Measurements from ENCODE around the gene CCDC191.

Gene CCDC191

DNA sequence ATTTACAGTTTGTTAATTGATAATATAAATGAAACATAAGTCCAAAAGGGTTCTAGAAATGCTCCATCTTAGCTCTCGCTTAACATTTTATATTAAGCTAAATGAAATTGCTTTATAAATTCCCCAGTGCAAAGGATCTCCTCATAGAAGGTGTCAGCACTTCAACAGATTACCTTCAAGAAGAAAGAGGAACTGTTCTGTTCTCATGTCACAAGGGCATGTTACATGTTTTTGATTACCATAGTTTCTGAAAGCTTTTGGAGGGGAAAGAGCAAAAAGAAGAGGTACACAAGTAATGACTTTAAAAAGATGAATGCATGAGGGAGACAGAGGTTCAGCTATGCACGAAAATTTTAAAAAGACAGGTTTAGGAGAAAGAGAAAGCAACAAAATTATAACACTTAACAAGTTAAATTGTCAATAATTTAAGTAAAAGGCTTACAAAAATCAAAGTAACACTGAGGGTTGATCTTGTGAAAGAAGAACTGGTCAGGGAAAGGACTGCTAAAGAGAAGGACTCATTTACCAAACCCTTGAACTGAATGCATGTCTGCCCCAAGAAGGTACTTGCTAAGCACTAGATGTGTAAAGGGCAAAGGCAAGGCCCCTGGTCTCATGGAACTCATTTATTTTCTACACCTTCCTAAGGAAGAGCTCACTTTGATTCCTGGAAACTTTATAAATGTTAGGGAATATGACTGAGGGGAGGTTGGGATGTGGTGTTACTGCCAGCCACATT, 45.1 kb downstream of the CCDC191 start:
- Histone ChIP-seq H3K9ac (ENCODE audit: low read depth, low read length) (no peak overlapping the region), H3K4me1 (ENCODE audit: control insufficient read depth, insufficient read depth, low read length) (no peaks in the 10 kb centered on the region), H3K4me3 (ENCODE audit: low read length) (no peak overlapping the region), H3K9me3 (replicated peaks; ENCODE audit: low read length) (no peaks in the 10 kb centered on the region), H3K4me2 (ENCODE audit: low read length) (no peak overlapping the region), H3K27me3 (ENCODE audit: control insufficient read depth, insufficient read depth, low read length) (no peaks in the 10 kb centered on the region), H3K36me3 (ENCODE audit: insufficient read depth, low read length) (no peaks in the 10 kb centered on the region)

GRCh38 chr3:114005481-114005880, 50.8 kb downstream of the CCDC191 start:
- Histone ChIP-seq H3K9ac (ENCODE audit: low read depth, low read length) (no peak overlapping the region), H3K36me3 (ENCODE audit: insufficient read depth, low read length) (no peaks in the 10 kb centered on the region), H3K4me1 (ENCODE audit: control insufficient read depth, insufficient read depth, low read length) (no peaks in the 10 kb centered on the region), H3K4me2 (ENCODE audit: low read length) (no peak overlapping the region), H3K27me3 (ENCODE audit: control insufficient read depth, insufficient read depth, low read length) (no peaks in the 10 kb centered on the region), H3K4me3 (ENCODE audit: low read length) (no peak overlapping the region), H3K9me3 (replicated peaks; ENCODE audit: low read length) (no peaks in the 10 kb centered on the region)

DNA sequence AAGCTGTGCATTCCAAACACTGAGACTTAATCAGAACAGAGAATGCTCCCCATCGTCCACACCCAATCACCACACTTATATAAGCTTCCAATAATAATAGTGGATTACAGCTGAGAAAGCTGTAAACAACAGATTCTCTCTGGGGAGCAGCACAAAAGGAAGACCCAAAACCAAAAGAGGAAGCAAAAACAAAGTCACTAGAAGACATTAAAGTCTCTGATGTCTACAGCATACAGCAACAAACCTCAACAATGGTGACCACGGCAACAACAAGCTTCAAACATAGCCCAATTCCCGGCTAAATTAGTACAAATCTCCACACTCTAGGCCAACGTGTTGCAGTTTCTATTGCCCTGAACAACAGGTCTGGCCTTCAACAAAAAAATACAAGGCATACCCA, 70.8 kb downstream of the CCDC191 start:
- Histone ChIP-seq H3K4me1 (ENCODE audit: control insufficient read depth, insufficient read depth, low read length) (no peaks in the 10 kb centered on the region), H3K27me3 (ENCODE audit: control insufficient read depth, insufficient read depth, low read length) (no peaks in the 10 kb centered on the region), H3K4me3 (ENCODE audit: low read length) (no peak overlapping the region), H3K36me3 (ENCODE audit: insufficient read depth, low read length) (no peaks in the 10 kb centered on the region), H3K4me2 (ENCODE audit: low read length) (no peak overlapping the region), H3K9me3 (replicated peaks; ENCODE audit: low read length) (no peaks in the 10 kb centered on the region), H3K9ac (ENCODE audit: low read depth, low read length) (no peak overlapping the region)

DNA sequence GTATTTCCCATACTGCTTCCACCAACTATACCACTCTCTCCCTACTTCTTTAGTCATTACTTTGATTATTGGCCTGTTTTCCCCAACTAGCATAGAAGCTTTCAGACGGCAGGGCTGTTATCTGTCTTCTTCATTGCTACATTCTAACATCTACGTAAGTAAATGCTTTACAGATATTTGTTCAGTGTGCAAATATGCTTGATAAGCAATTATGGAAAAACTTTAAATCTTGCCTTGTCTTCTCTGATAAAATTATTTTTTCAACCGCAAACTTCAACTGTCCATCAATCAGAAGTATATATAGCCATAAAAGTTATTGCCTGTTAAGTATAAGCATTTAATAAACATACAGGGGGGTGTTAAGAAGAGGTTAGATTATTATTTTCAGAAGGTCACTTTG, 72.8 kb downstream of the CCDC191 start:
- H3K36me3 ChIP-seq (ENCODE audit: insufficient read depth, low read length), result no peaks in the 10 kb centered on the region
- H3K9ac ChIP-seq (ENCODE audit: low read depth, low read length), result no peak overlapping the region
- H3K9me3 ChIP-seq (replicated peaks; ENCODE audit: low read length), result no peaks in the 10 kb centered on the region
- H3K4me1 ChIP-seq (ENCODE audit: control insufficient read depth, insufficient read depth, low read length), result no peaks in the 10 kb centered on the region
- no peaks in the 10 kb centered on the region for H3K27me3 ChIP-seq (ENCODE audit: control insufficient read depth, insufficient read depth, low read length)
- H3K4me3 ChIP-seq (ENCODE audit: low read length), result no peak overlapping the region
- no peak overlapping the region for H3K4me2 ChIP-seq (ENCODE audit: low read length)

- Histone ChIP-seq H3K9ac (ENCODE audit: low read depth, low read length) (no peak overlapping the region), H3K36me3 (ENCODE audit: insufficient read depth, low read length) (no peaks in the 10 kb centered on the region), H3K4me1 (ENCODE audit: control insufficient read depth, insufficient read depth, low read length) (no peaks in the 10 kb centered on the region), H3K4me2 (ENCODE audit: low read length) (no peak overlapping the region), H3K27me3 (ENCODE audit: control insufficient read depth, insufficient read depth, low read length) (no peaks in the 10 kb centered on the region), H3K9me3 (replicated peaks; ENCODE audit: low read length) (no peaks in the 10 kb centered on the region), H3K4me3 (ENCODE audit: low read length) (no peak overlapping the region)
Observed at GRCh38 chr3:113981803-113982202, 74.5 kb downstream of the CCDC191 start.

DNA sequence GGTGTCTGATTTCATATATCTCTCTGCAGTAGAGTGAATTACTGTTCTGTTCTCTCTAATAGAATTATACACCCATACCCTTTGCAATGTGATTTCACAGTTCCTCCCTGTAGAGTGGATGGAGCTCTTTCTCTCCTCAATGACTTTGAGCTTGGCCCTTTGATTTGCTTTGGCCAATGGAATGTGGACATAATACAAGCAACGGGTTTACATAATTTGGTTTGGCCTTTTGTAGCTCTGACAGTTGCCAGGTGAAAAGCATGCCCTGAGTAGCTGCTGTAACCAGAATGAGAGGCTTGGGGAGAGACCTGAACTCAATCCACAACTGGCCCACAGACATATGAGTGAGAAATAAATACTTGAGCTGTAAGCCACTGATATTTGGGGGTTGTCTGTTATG, 76.4 kb downstream of the CCDC191 start:
- Histone ChIP-seq H3K4me3 (ENCODE audit: low read length) (no peak overlapping the region), H3K27me3 (ENCODE audit: control insufficient read depth, insufficient read depth, low read length) (no peaks in the 10 kb centered on the region), H3K9ac (ENCODE audit: low read depth, low read length) (no peak overlapping the region), H3K9me3 (replicated peaks; ENCODE audit: low read length) (no peaks in the 10 kb centered on the region), H3K36me3 (ENCODE audit: insufficient read depth, low read length) (no peaks in the 10 kb centered on the region), H3K4me2 (ENCODE audit: low read length) (no peak overlapping the region), H3K4me1 (ENCODE audit: control insufficient read depth, insufficient read depth, low read length) (no peaks in the 10 kb centered on the region)

DNA sequence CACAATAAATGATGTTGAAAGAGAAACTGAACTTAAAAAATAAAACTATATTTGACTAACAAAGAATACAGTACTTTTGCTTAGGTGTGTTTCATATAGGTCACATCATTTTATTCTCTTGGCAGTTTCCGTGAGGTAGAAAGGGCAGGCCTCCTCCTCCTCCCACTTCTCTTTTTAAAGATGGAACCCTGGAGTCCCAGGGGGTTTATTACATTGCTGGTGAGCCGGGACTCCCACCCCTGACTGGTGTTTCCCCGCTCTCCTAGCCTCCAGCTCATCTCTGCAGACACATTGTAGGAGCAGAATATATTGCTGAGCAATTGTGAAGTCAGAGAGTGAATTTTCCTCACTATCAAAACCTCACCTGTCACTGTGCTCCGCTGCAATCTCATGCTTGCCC, 78.5 kb downstream of the CCDC191 start:
- no peaks in the 10 kb centered on the region for H3K9me3 ChIP-seq (replicated peaks; ENCODE audit: low read length)
- H3K36me3 ChIP-seq (ENCODE audit: insufficient read depth, low read length), result no peaks in the 10 kb centered on the region
- H3K4me3 ChIP-seq (ENCODE audit: low read length), result no peak overlapping the region
- H3K27me3 ChIP-seq (ENCODE audit: control insufficient read depth, insufficient read depth, low read length), result no peaks in the 10 kb centered on the region
- H3K9ac ChIP-seq (ENCODE audit: low read depth, low read length), result no peak overlapping the region
- H3K4me2 ChIP-seq (ENCODE audit: low read length), result no peak overlapping the region
- no peaks in the 10 kb centered on the region for H3K4me1 ChIP-seq (ENCODE audit: control insufficient read depth, insufficient read depth, low read length)

DNA sequence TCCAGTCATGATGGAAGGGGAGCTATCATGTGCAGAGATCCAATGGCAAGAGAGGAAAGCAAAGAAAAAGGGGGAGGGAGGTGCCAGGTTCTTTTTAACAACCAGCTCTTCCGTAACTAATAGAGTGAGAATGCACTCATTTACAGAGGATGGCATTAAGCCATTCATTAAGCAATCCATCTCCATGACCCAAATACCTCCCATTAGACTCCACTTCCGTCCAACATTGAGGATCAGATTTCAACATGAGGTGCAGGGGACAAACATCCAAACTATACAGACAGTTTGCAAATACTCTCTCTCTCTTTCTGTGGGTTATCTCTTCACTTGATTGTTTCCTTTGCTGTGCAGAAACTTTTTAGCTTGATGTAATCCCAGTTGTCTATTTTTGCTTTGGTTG, 87.3 kb downstream of the CCDC191 start:
- Histone ChIP-seq H3K27me3 (ENCODE audit: control insufficient read depth, insufficient read depth, low read length) (no peaks in the 10 kb centered on the region), H3K4me1 (ENCODE audit: control insufficient read depth, insufficient read depth, low read length) (no peaks in the 10 kb centered on the region), H3K36me3 (ENCODE audit: insufficient read depth, low read length) (no peaks in the 10 kb centered on the region), H3K4me2 (ENCODE audit: low read length) (no peak overlapping the region), H3K4me3 (ENCODE audit: low read length) (no peak overlapping the region), H3K9me3 (replicated peaks; ENCODE audit: low read length) (no peaks in the 10 kb centered on the region), H3K9ac (ENCODE audit: low read depth, low read length) (no peak overlapping the region)

DNA sequence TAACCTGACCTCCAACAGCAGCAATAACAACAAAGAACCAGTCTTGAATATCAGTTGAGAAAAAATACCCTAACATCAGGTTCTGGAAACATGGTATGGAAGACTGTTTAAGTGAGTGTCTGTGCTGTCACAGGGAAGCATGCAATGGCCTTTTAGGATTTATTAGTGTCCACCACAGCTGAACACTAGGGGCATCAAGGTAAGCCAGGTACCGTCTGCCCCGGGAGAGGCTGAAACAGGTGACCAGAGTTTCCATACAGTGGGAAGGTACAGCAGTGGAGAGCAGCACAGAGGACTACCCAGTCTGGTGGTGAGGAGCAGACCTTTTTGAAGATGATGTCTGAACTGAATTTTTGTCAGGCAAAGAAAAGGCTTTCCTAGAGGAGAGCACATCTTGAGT, 90.2 kb downstream of the CCDC191 start:
- Histone ChIP-seq H3K9me3 (replicated peaks; ENCODE audit: low read length) (no peaks in the 10 kb centered on the region), H3K36me3 (ENCODE audit: insufficient read depth, low read length) (no peaks in the 10 kb centered on the region), H3K4me2 (ENCODE audit: low read length) (no peak overlapping the region), H3K4me1 (ENCODE audit: control insufficient read depth, insufficient read depth, low read length) (no peaks in the 10 kb centered on the region), H3K9ac (ENCODE audit: low read depth, low read length) (no peak overlapping the region), H3K4me3 (ENCODE audit: low read length) (no peak overlapping the region), H3K27me3 (ENCODE audit: control insufficient read depth, insufficient read depth, low read length) (no peaks in the 10 kb centered on the region)

DNA sequence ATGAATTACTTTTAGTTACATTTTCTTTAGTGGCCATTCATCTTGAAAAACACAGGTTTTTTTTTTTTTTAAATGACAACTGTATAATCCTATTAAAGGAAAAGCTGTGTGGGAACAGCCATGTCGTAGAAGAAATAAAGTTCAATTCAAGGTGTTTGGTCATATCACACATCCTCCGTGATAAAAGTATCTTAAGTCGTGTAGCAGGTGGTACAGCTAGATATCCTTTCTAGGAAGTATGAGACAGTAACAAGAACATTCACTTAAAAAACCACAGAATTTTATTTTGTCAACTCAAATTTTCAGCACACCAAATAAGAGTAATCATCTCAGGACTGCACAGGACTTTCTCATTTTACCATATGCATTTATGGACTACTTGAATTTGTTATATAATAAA, 92.4 kb downstream of the CCDC191 start:
- Histone ChIP-seq H3K4me2 (ENCODE audit: low read length) (no peak overlapping the region), H3K4me3 (ENCODE audit: low read length) (no peak overlapping the region), H3K36me3 (ENCODE audit: insufficient read depth, low read length) (no peaks in the 10 kb centered on the region), H3K4me1 (ENCODE audit: control insufficient read depth, insufficient read depth, low read length) (no peaks in the 10 kb centered on the region), H3K9me3 (replicated peaks; ENCODE audit: low read length) (no peaks in the 10 kb centered on the region), H3K9ac (ENCODE audit: low read depth, low read length) (no peak overlapping the region), H3K27me3 (ENCODE audit: control insufficient read depth, insufficient read depth, low read length) (no peaks in the 10 kb centered on the region)

- Histone ChIP-seq H3K4me3 (ENCODE audit: low read length) (no peak overlapping the region), H3K9me3 (replicated peaks; ENCODE audit: low read length) (no peaks in the 10 kb centered on the region), H3K4me2 (ENCODE audit: low read length) (peak overlapping the region; percentile 34), H3K27me3 (ENCODE audit: control insufficient read depth, insufficient read depth, low read length) (peaks cover 35% of the 10 kb centered on the region), H3K9ac (ENCODE audit: low read depth, low read length) (no peak overlapping the region), H3K36me3 (ENCODE audit: insufficient read depth, low read length) (no peaks in the 10 kb centered on the region), H3K4me1 (ENCODE audit: control insufficient read depth, insufficient read depth, low read length) (peaks cover 6% of the 10 kb centered on the region)
Observed at GRCh38 chr3:113954091-113954685, 102.1 kb downstream of the CCDC191 start.

GRCh38 chr3:113953677-113954076, 102.6 kb downstream of the CCDC191 start:
- Histone ChIP-seq H3K4me3 (ENCODE audit: low read length) (no peak overlapping the region), H3K36me3 (ENCODE audit: insufficient read depth, low read length) (no peaks in the 10 kb centered on the region), H3K27me3 (ENCODE audit: control insufficient read depth, insufficient read depth, low read length) (peaks cover 41% of the 10 kb centered on the region), H3K9ac (ENCODE audit: low read depth, low read length) (no peak overlapping the region), H3K4me1 (ENCODE audit: control insufficient read depth, insufficient read depth, low read length) (peaks cover 6% of the 10 kb centered on the region), H3K9me3 (replicated peaks; ENCODE audit: low read length) (no peaks in the 10 kb centered on the region), H3K4me2 (ENCODE audit: low read length) (peak overlapping the region; percentile 34)

Data from skeletal muscle satellite cell (primary cell).